ENCODE results near the gene DHDDS.

GRCh38 chr1:26449868-26450267, 17.7 kb downstream of the DHDDS start:
- TF ChIP-seq CTCF (conservative IDR thresholded peaks at IDR 0.05; ENCODE audit: low read length), result no peak
- no peak for TF ChIP-seq EZH2phosphoT487 (IDR thresholded peaks at IDR 0.05; ENCODE audit: borderline replicate concordance, low read depth, low read length)
